ENCODE data around the gene TMED8. TPM values are rescaled to one million over a fixed set of nuclear protein-coding genes. Genes with fewer than 3 reads are reported as not detected.

TMED8 gene
- total RNA-seq, result 1 to 10 TPM; 6.9 to 7.5 TPM

DNA sequence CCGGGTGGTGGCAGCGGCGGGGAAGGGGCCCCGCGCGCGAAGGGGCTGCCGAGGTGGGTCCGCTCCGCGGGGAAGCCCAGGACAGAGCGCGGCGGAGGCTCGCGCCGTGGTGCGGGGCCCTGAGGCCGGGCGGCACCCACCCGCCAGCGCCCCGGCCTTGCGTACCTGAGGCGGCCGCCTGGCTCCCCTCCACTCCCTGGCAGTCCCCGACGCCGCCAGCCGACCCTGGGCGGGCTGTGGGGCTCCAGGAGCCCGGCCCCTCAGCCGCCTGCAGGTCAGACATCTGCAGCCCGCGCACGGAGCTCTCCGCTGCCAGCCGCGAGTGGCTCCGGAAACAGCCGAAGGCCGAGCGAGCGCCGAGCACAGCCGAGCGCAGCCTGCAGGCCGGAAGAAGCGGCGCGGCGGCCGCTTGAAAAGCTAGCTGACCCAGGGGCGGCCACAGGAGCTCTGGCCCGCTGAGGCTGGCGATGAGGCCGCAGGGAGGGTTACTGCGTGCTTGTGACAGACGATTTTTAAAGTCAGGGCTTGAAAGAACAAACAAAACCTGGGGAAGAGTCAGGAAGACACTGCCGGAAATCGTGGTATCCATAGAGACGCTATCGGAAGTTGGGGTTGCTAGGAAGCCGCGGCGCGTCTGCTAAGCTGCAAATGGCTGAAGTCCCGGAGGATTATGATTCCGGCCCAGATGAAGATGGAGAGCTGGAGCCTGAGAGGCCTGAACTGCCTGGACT, at the start of gene TMED8, which contains the start of gene SAMD15:
TSS of gene TMED8 (minus strand) at position 324 of the 731 bp plus-strand sequence. CDS start at position 283, 41 bp downstream.
TSS of gene SAMD15 (plus strand) at position 609 of the 731 bp plus-strand sequence. CDS start at position 649, 40 bp downstream.
- ATAC-seq, result peak; percentile 97
- Histone ChIP-seq H3K27ac (peak within 1 kb of the TSS; percentile 18 to 93 (median 83)), H3K9me3 (no peaks in the 10 kb centered on the region), H3K4me1 (peaks cover 15% of the 10 kb centered on the region), H3K4me3 (peak within 1 kb of the TSS; percentile 80 to 95), H3K27me3 (no peaks in the 10 kb centered on the region), H3K36me3 (replicated peaks in 1 of 2; ENCODE audit: insufficient read depth in 1 of 2, low read depth in 2 of 2) (no peaks in the 10 kb centered on the region)
- intact Hi-C loops (cut with DNase I), result no loop called here
- DNase-seq, result peak; percentile 78 to 88 (median 81)
- TF ChIP-seq CTCF (IDR thresholded peaks at IDR 0.05) (peak in 5 of 7 experiments; percentile 23 to 50 (median 39)), POLR2A (IDR thresholded peaks at IDR 0.05) (peak; percentile 25 to 62 (median 60))
- WGBS, 2 donors, result 0 to 2% methylated on average over 23 to 52 of the region's 69 CpGs

DNA sequence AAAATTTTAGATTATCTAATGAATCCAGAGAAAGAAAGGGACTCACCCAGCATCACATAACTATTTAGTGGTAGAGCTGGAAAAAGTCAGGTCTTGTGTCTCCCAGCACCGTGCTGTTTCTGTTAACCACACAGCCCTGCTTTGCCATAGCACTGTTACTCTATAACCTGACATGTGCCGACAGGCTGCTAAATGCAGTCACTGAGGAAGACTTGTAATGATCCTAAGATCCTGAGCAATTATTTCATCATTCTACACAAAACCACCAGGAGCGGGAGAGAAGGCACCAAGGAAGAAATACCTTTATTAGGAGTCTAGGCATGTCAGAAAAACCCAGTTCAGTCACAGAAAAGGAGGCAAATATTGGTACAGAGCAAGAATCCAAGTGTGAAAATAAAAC, 49.5 kb upstream of the TMED8 start:
- Histone ChIP-seq H3K9me3 (no peaks in the 10 kb centered on the region), H3K27me3 (no peaks in the 10 kb centered on the region), H3K27ac (no peak overlapping the region), H3K4me3 (no peak overlapping the region), H3K4me1 (no peaks in the 10 kb centered on the region), H3K36me3 (replicated peaks in 1 of 2; ENCODE audit: insufficient read depth in 1 of 2, low read depth in 2 of 2) (peaks cover 0 to 43% of the 10 kb centered on the region in 2 donors)
- 88 to 95% methylated on average over 3 of the region's 3 CpGs for WGBS, 2 donors
- no peak for ATAC-seq
- no peak for DNase-seq
- intact Hi-C loops (cut with DNase I), result no loop called here
- TF ChIP-seq POLR2A (IDR thresholded peaks at IDR 0.05), result no peak
- no peak for TF ChIP-seq CTCF (IDR thresholded peaks at IDR 0.05)

DNA sequence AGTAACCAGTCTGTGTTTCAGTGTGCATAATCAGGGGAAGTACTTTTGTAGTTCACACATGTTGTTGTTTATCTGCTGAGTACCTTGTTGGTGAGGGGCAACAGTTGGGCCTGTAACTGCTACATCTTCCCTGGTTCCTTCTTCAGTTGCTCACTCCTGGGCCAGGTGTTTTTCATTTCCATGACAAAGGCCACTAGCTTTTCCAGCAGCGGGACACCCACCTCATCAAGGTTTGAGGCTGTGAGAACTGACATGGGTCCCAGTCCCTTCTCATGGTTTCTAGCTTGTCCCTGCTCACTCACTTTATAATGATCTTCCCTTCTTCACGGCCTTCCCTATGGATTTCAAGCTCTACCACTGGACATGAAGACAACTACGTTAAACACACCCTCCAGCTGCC, 48.0 kb upstream of the TMED8 start:
- intact Hi-C loops (cut with DNase I), result no loop called here
- Histone ChIP-seq H3K9me3 (no peaks in the 10 kb centered on the region), H3K36me3 (replicated peaks in 1 of 2; ENCODE audit: insufficient read depth in 1 of 2, low read depth in 2 of 2) (peaks cover 0 to 42% of the 10 kb centered on the region in 2 donors), H3K27ac (no peak overlapping the region), H3K27me3 (no peaks in the 10 kb centered on the region), H3K4me1 (no peaks in the 10 kb centered on the region), H3K4me3 (no peak overlapping the region)
- 92% methylated on average over 3 of the region's 3 CpGs for WGBS, 2 donors
- ATAC-seq, result no peak
- no peak for TF ChIP-seq POLR2A (IDR thresholded peaks at IDR 0.05)
- no peak for TF ChIP-seq CTCF (IDR thresholded peaks at IDR 0.05)
- no peak for DNase-seq

DNA sequence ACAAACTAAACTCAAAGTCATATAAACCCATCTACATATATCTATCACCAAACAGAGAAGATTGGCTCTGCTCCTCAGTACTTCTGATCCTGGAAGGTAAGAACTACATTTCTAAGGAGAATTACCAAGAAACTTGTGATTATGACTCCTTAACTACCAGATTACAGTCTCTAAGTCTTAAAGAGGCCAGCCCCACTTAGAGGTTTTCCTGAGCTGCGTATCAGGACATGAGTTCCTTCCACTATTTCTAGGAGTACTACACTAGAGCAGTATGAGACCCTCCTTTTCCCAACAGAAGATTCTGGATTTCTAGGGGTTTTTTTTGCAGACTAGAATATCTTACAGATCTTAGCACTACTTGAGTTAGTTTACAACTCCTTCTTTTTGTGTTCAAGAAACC, 46.5 kb upstream of the TMED8 start, which contains the start of gene NOXRED1:
TSS of gene NOXRED1 (minus strand) at position 101 of the 400 bp plus-strand sequence. CDS start 634 bp downstream, outside the sequence.
- no peak within 1 kb of the TSS for H3K27ac ChIP-seq
- peaks cover 0 to 34% of the 10 kb centered on the region in 2 donors for H3K36me3 ChIP-seq (replicated peaks in 1 of 2; ENCODE audit: insufficient read depth in 1 of 2, low read depth in 2 of 2)
- WGBS, 2 donors, result 95 to 100% methylated on average over 1 of the region's 1 CpG
- no peaks in the 10 kb centered on the region for H3K27me3 ChIP-seq
- intact Hi-C loops (cut with DNase I), result no loop called here
- no peak for ATAC-seq
- TF ChIP-seq CTCF (IDR thresholded peaks at IDR 0.05) (no peak), POLR2A (IDR thresholded peaks at IDR 0.05) (no peak)
- H3K4me1 ChIP-seq, result no peaks in the 10 kb centered on the region
- peaks cover 0 to 4% (median 0%) of the 10 kb centered on the region in 3 donors for H3K9me3 ChIP-seq
- no peak for DNase-seq
- no peak within 1 kb of the TSS for H3K4me3 ChIP-seq

Measured in body of pancreas (tissue), 4 donors.